HG02973 (cell line): Measurements from ENCODE around the gene MTHFD2L.
"Not testable (repeated sequence)": the region's sequence is repeated elsewhere in the genome, so short reads cannot be mapped to it uniquely, and the experiment has no call there.

Experiments
- ATAC-seq: cut with Tn5 transposase; IDR thresholded peaks from one replicate; pipeline ENCODE4 v1.9.1; 2021; ENCODE audit warnings: moderate library complexity; ENCODE audit not compliant: unreplicated experiment

The MTHFD2L gene

GRCh38 chr4:74132188-74132587 is 25.7 kb upstream of the MTHFD2L start:
- ATAC-seq, result not testable (repeated sequence)

DNA sequence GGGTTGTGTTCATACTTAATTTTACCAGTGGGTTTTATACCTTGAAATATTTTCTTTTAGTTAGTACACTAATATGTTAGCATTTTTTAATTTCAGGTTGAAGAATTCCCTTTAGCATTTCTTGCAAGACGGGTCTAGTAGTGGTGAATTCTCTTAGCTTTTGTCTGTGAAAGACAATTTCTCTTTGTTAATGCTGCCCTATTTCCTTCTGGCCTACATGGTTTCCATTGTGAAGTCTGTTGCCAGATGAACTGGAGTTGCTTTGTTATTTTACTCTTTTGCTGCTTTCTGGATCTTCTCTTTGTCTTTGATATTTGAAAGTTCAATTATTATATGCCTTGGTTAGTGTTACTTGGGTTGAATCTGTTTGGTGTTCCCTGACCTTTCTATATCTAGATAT is 25.0 kb upstream of the MTHFD2L start:
- ATAC-seq, result no peak

- peak; percentile 72 for ATAC-seq
Observed at GRCh38 chr4:74133786-74134499, 24.0 kb upstream of the MTHFD2L start.

DNA sequence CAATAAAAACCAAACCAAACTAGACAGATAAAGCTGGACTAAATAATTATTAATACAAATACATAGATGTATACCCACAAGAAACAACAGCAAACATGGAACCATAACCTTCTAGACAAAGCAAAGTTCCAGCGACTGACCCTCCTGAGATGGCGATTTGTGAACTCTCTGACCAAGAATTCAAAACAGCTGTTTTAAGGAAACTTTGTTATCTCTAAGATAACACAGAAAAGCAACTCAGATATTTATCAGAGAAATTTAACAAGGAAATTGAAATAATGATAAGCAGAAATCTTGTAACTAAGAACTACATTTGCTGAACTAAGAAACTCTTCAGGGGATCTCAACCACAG is 23.4 kb upstream of the MTHFD2L start:
- ATAC-seq, result no peak

DNA sequence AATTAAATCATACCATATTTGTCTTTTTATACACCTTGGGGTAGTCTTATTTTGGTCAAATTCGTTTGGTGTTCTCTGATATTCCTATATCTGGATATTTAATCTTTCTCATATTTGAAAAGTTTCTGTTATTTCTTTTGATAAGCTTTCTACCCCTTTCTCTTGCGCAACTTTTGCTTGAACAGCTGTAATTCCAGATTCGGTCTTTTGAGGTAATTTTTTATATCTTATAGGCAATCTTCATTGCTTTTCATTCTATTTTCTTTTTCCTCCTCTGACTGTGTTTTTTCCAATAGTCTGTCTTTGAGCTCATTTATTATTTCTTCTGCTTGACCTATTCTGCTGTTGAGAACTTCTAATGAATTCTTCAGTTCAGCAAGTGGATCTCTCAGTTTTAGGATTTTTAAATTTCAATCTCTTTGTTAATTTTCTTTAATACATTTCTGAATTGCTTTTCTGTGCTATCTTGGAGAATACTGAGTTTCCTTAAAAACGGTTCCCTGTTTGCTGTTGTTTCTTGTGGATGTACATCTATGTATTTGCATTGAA is 11.3 kb upstream of the MTHFD2L start:
- no peak for ATAC-seq

- no peak for ATAC-seq
Observed at GRCh38 chr4:74148205-74148604, 9.7 kb upstream of the MTHFD2L start.

GRCh38 chr4:74152836-74153235 is 5.1 kb upstream of the MTHFD2L start:
- ATAC-seq, result no peak

GRCh38 chr4:74156521-74156920 is 1.4 kb upstream of the MTHFD2L start:
- no peak for ATAC-seq

GRCh38 chr4:74157154-74157553 is 764 bp upstream of the MTHFD2L start:
- ATAC-seq, result no peak

GRCh38 chr4:74158466-74159142 is 686 bp downstream of the MTHFD2L start:
- ATAC-seq, result no peak

DNA sequence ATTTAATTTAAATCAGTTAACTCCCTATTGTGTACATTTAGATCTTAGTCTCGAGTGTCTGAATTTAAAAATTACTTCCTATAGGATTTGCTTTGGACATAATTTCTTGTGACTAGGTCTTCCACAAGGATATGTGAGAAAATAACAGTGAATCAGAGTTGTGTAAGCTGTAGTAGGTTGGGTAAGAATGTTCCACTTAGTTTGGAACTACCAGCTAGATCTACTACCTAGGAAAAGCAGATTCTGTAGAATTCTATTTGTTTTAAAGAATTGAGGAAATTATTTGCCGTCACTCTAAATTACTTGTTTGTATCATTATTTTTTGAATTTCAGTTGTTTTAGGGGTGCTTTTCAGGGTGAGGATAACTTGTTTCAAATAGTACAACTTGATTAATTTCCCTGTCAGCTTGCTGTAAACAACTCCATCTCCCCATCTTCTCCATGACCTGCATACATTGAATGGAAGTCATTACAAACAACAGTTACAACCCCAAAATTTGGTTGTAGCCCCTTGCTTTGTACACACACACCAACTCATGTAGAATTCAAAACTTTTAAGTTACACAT is 1.3 kb downstream of the MTHFD2L start:
- no peak for ATAC-seq

GRCh38 chr4:74161666-74162450 is 3.9 kb downstream of the MTHFD2L start:
- ATAC-seq, result no peak

DNA sequence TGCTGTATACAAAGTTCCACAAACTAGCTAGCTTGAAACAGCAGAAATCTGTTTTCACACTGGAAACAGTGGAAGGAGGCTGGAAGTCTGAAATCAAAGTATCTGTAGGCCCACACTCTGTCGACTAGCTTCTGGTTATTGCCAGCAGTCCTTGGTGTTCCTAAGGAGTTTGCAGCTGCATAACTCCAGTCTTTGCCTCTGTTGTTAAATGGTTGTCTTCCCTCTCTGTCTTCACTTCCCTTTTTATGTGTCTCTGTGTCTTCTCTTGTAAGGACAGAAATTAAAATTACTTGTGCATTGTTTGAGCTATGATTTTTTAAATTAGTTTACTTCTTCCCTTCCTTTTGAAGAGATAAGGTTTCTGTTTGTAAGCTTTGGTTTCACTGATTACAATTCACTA is 8.2 kb downstream of the MTHFD2L start:
- ATAC-seq, result no peak

DNA sequence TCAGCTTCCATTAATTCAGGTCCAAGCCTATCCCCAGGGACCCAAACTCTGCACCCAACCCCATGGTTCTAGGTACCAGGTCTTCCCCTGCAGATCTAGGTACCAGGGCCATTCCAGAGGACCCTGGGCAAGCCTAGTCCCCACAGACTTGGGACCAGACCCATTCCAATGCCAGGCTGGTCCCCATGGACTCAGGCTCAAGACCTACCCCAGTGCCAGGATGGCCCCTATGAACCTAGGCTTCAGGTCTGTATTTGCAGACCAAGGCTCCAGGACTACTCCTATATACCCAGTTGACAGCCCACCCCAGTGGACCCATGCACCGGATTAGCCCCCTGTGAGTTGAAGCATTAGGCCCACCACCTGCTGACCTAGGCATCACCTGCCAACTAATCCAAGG is 8.9 kb downstream of the MTHFD2L start:
- ATAC-seq, result no peak

- ATAC-seq, result no peak
Observed at GRCh38 chr4:74167585-74167984, 9.7 kb downstream of the MTHFD2L start.

DNA sequence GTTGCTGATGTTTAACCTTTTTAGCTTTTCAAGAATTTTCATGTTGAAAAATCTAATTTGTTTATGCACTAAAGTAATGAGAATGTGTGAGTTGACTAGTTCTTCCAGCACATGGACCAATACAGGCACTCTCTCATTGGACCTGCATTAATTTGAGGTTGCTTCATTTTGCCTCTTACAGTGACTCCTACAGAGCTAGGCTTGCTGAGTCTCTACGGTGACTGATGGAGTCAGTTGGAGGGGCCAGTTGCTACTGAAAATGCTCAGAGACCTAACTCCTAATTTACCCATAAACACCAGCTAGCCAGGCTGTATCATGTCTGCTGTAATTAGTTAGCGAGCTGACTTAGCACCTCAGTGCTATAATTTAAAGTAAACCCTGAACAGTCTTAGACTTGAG is 10.9 kb downstream of the MTHFD2L start:
- no peak for ATAC-seq

GRCh38 chr4:74173321-74173720 is 15.4 kb downstream of the MTHFD2L start:
- no peak for ATAC-seq

DNA sequence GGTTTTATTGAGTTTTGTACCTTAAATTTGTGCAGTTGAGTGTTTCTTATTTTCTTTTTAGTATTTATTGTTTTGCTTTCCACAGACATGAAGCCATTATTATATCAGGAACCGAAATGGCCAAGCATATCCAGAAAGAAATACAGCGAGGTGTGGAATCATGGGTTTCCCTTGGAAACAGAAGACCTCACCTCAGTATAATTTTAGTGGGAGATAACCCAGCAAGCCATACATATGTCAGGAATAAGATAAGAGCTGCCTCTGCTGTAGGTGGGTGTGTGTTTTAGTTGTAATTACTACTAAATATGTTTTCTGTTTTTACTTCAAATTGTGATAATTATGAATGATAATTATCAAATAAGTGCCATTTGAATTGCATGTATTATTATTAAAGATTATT is 16.5 kb downstream of the MTHFD2L start:
- ATAC-seq, result no peak

DNA sequence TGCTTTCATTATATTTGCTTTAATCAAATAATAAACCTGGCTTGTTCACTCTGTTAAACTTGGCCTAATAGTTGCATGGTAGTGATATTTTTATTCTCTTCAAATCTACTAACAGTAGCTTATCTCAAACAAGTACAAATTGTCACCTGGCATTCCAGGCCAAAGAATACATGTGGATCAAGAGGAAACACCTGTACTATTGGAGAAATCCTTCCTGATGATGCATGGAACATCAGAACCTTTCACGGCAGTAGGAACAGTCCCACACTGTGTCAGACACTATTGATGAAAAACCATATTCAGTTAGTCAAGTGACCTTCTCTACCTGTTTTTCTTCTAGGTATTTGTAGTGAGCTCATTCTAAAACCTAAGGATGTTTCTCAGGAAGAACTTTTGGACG is 17.0 kb downstream of the MTHFD2L start:
- ATAC-seq, result no peak

GRCh38 chr4:74175379-74175778 is 17.5 kb downstream of the MTHFD2L start:
- ATAC-seq, result no peak

DNA sequence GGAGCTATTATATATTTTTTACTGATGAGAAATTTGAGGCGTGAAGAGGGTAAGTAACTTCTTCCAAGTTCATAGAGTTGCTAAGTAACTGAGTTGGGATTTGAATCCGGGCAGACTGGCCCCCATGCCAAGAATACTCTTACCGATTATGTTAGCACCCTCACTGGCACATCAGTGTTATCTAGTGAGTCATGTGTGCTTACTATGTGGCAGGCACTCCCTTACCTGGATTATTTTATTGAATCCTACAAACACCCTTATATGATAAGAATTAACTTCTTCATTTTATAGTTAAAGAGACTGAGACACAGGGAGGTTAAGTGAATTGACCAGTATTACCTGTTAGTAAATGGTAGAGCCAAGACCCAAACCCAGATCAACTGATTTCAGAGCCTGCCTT is 20.9 kb downstream of the MTHFD2L start:
- ATAC-seq, result no peak
